Gastrocnemius medialis (tissue), 4 donors: ENCODE results near the gene GABRB1.

ENCODE experiments used
- CTCF ChIP-seq, 5 experiments: fragments of 450-650 bp in 3 of 5; fragments of 200-600 bp in 2 of 5; sonication (generic) in 2 of 5; IDR thresholded peaks in 4 of 5; conservative IDR thresholded peaks in 1 of 5; 1 replicate in 4 of 5; 2 replicates in 1 of 5; pipeline ENCODE4 v1.5.1; 2016 to 2019; ENCODE audit warnings: antibody characterized with exemption in 5 of 5, mild to moderate bottlenecking in 3 of 5, moderate library complexity in 3 of 5
- POLR2A ChIP-seq, 2 donors: fragments of 450-650 bp; IDR thresholded peaks; one replicate each; pipeline ENCODE4 v1.6.1; 2017; ENCODE audit warnings: antibody characterized with exemption in 2 of 2, mild to moderate bottlenecking in 2 of 2, moderate library complexity in 2 of 2

- TF ChIP-seq CTCF (IDR thresholded peaks at IDR 0.05 in 4 of 5, conservative IDR thresholded peaks at IDR 0.05 in 1 of 5) (no peak), POLR2A (IDR thresholded peaks at IDR 0.05) (no peak)
These were observed 336.8 kb downstream of the GABRB1 start for GRCh38 chr4:47368211-47368610.
